Amygdala (tissue), 56 donors: ENCODE results near the gene PTPRB.

Source experiments
- DNase-seq, 56 donors: peaks; one replicate each; lab custom pipeline; 2025; lab: John Stamatoyannopoulos, UW

PTPRB gene

GRCh38 chr12:70604662-70605061 lies 32.6 kb downstream of the PTPRB start:
- no peak for DNase-seq

GRCh38 chr12:70603044-70603443 lies 34.2 kb downstream of the PTPRB start:
- DNase-seq, result no peak

- peak in 7 of 56 donors; percentile 6 to 34 (median 13) for DNase-seq
Observed at GRCh38 chr12:70598467-70599193, 38.6 kb downstream of the PTPRB start.

- DNase-seq, result no peak
Observed at GRCh38 chr12:70592664-70593063, 44.6 kb downstream of the PTPRB start.

GRCh38 chr12:70590549-70591226 lies 46.5 kb downstream of the PTPRB start:
- no peak for DNase-seq

- peak in 44 of 56 donors; percentile 7 to 81 (median 41) for DNase-seq
Observed at GRCh38 chr12:70590051-70590450, 47.2 kb downstream of the PTPRB start.

- no peak for DNase-seq
Observed at GRCh38 chr12:70584332-70584731, 52.9 kb downstream of the PTPRB start.

- no peak for DNase-seq
Observed at GRCh38 chr12:70583251-70583650, 54.0 kb downstream of the PTPRB start.

GRCh38 chr12:70581208-70581607 lies 56.0 kb downstream of the PTPRB start:
- no peak for DNase-seq

- no peak for DNase-seq
Observed at GRCh38 chr12:70577283-70577634, 60.0 kb downstream of the PTPRB start.

GRCh38 chr12:70576341-70577282 lies 60.6 kb downstream of the PTPRB start:
- DNase-seq, result peak in 7 of 56 donors; percentile 8 to 89 (median 21)

GRCh38 chr12:70571705-70572268 lies 65.4 kb downstream of the PTPRB start:
- no peak for DNase-seq

- no peak for DNase-seq
Observed at GRCh38 chr12:70571029-70571428, 66.2 kb downstream of the PTPRB start.

- DNase-seq, result no peak
Observed at GRCh38 chr12:70561550-70561949, 75.7 kb downstream of the PTPRB start.

- no peak for DNase-seq
Observed at GRCh38 chr12:70560671-70561070, 76.6 kb downstream of the PTPRB start.

GRCh38 chr12:70559390-70559789 lies 77.8 kb downstream of the PTPRB start:
- no peak for DNase-seq

GRCh38 chr12:70557583-70558191 lies 79.5 kb downstream of the PTPRB start:
- peak in 54 of 56 donors; percentile 13 to 96 (median 79) for DNase-seq

- no peak for DNase-seq
Observed at GRCh38 chr12:70556179-70556869, 80.9 kb downstream of the PTPRB start.

- peak in 2 of 56 donors; percentile 16 for DNase-seq
Observed at GRCh38 chr12:70555081-70555480, 82.1 kb downstream of the PTPRB start.
